CD14-positive monocyte (primary cell): ENCODE measurements around the gene NPTX1. TPM values are rescaled to one million over a fixed set of nuclear protein-coding genes. Genes with fewer than 3 reads are reported as not detected.

ENCODE experiments used
- DNase-seq, 3 donors: peaks; one replicate each; pipeline ENCODE4 v3.0.0-alpha.2; 2011 to 2022
- H2AFZ ChIP-seq: 2 replicates; pipeline ENCODE4 v1.6.0; 2012; ENCODE audit warnings: mild to moderate bottlenecking, low read depth, low read length, inconsistent platforms; ENCODE audit not compliant: insufficient read depth, poor library complexity, severe bottlenecking
- H3K27ac ChIP-seq, 2 donors: 1 replicate in 1 of 2; 2 replicates in 1 of 2; pipeline ENCODE4 v1.5.1; 2012 to 2013; ENCODE audit warnings: low read length in 2 of 2, control low read depth in 1 of 2, inconsistent platforms in 1 of 2, low read depth in 1 of 2, mild to moderate bottlenecking in 1 of 2
- H3K27me3 ChIP-seq, 2 donors: one replicate each; pipeline versions ENCODE4 v1.6.0 to v1.6.1; 2011 to 2013; ENCODE audit warnings: low read length in 2 of 2; ENCODE audit not compliant: control insufficient read depth in 2 of 2, insufficient read depth in 2 of 2
- H3K36me3 ChIP-seq, 2 donors: replicated peaks in 1 of 2; 1 replicate in 1 of 2; 2 replicates in 1 of 2; pipeline versions ENCODE4 v1.5.1 to v1.6.1; 2012 to 2013; ENCODE audit warnings: low read length in 2 of 2, control low read depth in 1 of 2, inconsistent platforms in 1 of 2, mild to moderate bottlenecking in 1 of 2; ENCODE audit not compliant: insufficient read depth in 2 of 2, control insufficient read depth in 1 of 2
- H3K4me1 ChIP-seq, 2 donors: 1 replicate in 1 of 2; 2 replicates in 1 of 2; pipeline versions ENCODE4 v1.5.1 to v1.6.1; 2012 to 2013; ENCODE audit warnings: low read length in 2 of 2, control low read depth in 1 of 2, inconsistent platforms in 1 of 2, mild to moderate bottlenecking in 1 of 2, moderate library complexity in 1 of 2; ENCODE audit not compliant: insufficient read depth in 2 of 2, control insufficient read depth in 1 of 2
- H3K4me2 ChIP-seq: replicated peaks from 2 replicates; pipeline ENCODE3; 2012; ENCODE audit warnings: low read length, moderate library complexity, mild to moderate bottlenecking; ENCODE audit not compliant: poor library complexity, severe bottlenecking; ENCODE audit errors: extremely low read depth
- H3K4me3 ChIP-seq, 3 experiments: fragments of 200-600 bp in 1 of 3; sonication (generic) in 1 of 3; replicated peaks in 1 of 3; 1 replicate in 2 of 3; 2 replicates in 1 of 3; pipeline ENCODE4 v1.5.1; 2011 to 2013; ENCODE audit warnings: low read length in 3 of 3, mild to moderate bottlenecking in 3 of 3, control low read depth in 2 of 3, low read depth in 2 of 3, inconsistent platforms in 1 of 3, moderate library complexity in 1 of 3
- H3K79me2 ChIP-seq: 2 replicates; pipeline ENCODE4 v1.6.0; 2012; ENCODE audit warnings: mild to moderate bottlenecking, control low read depth, inconsistent platforms, low read length, moderate library complexity; ENCODE audit not compliant: insufficient read depth
- H3K9ac ChIP-seq: 2 replicates; pipeline ENCODE4 v1.6.0; 2017; ENCODE audit warnings: low read length, mild to moderate bottlenecking; ENCODE audit not compliant: insufficient read depth, poor library complexity, severe bottlenecking
- H3K9me3 ChIP-seq, 2 donors: replicated peaks in 1 of 2; 1 replicate in 1 of 2; 2 replicates in 1 of 2; pipeline versions ENCODE4 v1.5.1 to v1.6.1; 2012 to 2013; ENCODE audit warnings: low read length in 2 of 2, control low read depth in 1 of 2; ENCODE audit not compliant: control insufficient read depth in 1 of 2, insufficient read depth in 1 of 2
- H4K20me1 ChIP-seq: 2 replicates; pipeline ENCODE4 v1.6.0; 2012; ENCODE audit warnings: mild to moderate bottlenecking, low read length, control low read depth, moderate library complexity; ENCODE audit not compliant: insufficient read depth
- H3K27ac Mint-ChIP-seq, 7 donors: one replicate each; pipeline ENCODE4 v1.8.0; 2020; ENCODE audit warnings: mild to moderate bottlenecking in 7 of 7, mixed read lengths in 7 of 7, moderate library complexity in 6 of 7, inconsistent platforms in 2 of 7
- H3K27me3 Mint-ChIP-seq, 3 donors: one replicate each; pipeline ENCODE4 v1.8.0; 2021 to 2022; ENCODE audit warnings: low read depth in 3 of 3, mild to moderate bottlenecking in 3 of 3, mixed read lengths in 3 of 3, moderate library complexity in 3 of 3, inconsistent platforms in 1 of 3
- H3K36me3 Mint-ChIP-seq, 2 donors: one replicate each; pipeline ENCODE4 v1.8.0; 2020; ENCODE audit warnings: mixed read lengths in 2 of 2, inconsistent platforms in 1 of 2, mild to moderate bottlenecking in 1 of 2
- H3K4me1 Mint-ChIP-seq: one replicate; pipeline ENCODE4 v1.8.0; 2020; ENCODE audit warnings: mild to moderate bottlenecking, mixed read lengths
- H3K4me3 Mint-ChIP-seq, 2 donors: one replicate each; pipeline ENCODE4 v1.8.0; 2020; ENCODE audit warnings: mild to moderate bottlenecking in 2 of 2, mixed read lengths in 2 of 2, moderate library complexity in 1 of 2
- H3K9me3 Mint-ChIP-seq, 7 donors: one replicate each; pipeline ENCODE4 v1.8.0; 2020 to 2022; ENCODE audit warnings: mixed read lengths in 7 of 7, mild to moderate bottlenecking in 6 of 7, moderate library complexity in 6 of 7, inconsistent platforms in 2 of 7
- WGBS: methylation state at CpG from one replicate; pipeline ENCODE4 v1.1.5; 2013; ENCODE audit warnings: missing lambda C conversion rate; ENCODE audit not compliant: insufficient coverage; 5-methylcytosine and 5-hydroxymethylcytosine counted together
- intact Hi-C, 2 donors: fragments of 100-400 bp; cut with micrococcal nuclease; formaldehyde crosslinking; loops; one replicate each; pipeline versions ENCODE4 v1.15.0 to v1.15.1; 2023
- polyA plus RNA-seq, 3 donors: library from polyadenylated mRNA; depleted of rRNA in 1 of 3; unstranded in 2 of 3; stranded (reverse) in 1 of 3; fragments of 300-500 nt in 2 of 3; fragments of >200 nt in 1 of 3; fragmentation: Illumina TruSeq in 2 of 3; gene quantifications; 1 replicate in 2 of 3; 2 replicates in 1 of 3; pipeline ENCODE4 v1.2.3, GENCODE V29; 2012 to 2021
- small RNA-seq: library from RNA; depleted of rRNA; stranded (forward); fragments of <200 nt; gene quantifications from one replicate; pipeline ENCODE3, GENCODE V24; 2012; ENCODE audit warnings: low read depth; ENCODE audit not compliant: insufficient read length
- TF ChIP-seq, protein P1 (sequence below): fragments of 200-600 bp; IDR thresholded peaks from one replicate; pipeline ENCODE4 v1.8.0; 2022; ENCODE audit warnings: antibody characterized with exemption, mild to moderate bottlenecking

The NPTX1 gene
- polyA plus RNA-seq, 3 donors = not detected

DNA sequence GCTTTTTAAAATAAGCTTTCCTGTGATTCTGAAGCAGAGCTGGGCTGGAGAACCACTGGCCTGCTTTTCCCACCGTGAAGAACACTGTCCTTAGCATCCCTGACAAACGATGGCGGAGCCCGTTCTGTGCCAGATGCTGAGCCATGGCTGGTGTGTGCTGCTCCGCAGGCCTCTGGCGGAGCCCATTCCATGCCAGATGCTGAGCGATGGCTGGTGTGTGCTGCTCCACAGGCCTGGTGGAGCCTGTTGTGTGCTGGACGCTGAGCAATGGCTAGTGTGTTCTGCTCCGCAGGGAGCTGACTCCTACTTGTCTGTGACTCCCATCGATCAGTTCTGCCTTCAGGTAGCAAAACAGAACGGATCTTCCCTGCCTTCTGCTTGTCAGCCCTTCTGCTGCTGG is 57.2 kb downstream of the NPTX1 start:
- Histone ChIP-seq H3K9me3 (no peaks in the 10 kb centered on the region), H3K36me3 (peaks cover 15 to 21% of the 10 kb centered on the region in 2 donors), H2AFZ (no peak overlapping the region), H3K27ac (no peak overlapping the region), H3K4me3 (no peak overlapping the region), H3K4me2 (no peak overlapping the region), H4K20me1 (peaks cover 6% of the 10 kb centered on the region), H3K4me1 (peaks cover 14 to 17% of the 10 kb centered on the region in 2 donors), H3K27me3 (peaks cover 0 to 4% of the 10 kb centered on the region in 2 donors), H3K79me2 (peaks cover 6% of the 10 kb centered on the region), H3K9ac (no peak overlapping the region)
- no peak for DNase-seq
- TF ChIP-seq, protein P1, sequence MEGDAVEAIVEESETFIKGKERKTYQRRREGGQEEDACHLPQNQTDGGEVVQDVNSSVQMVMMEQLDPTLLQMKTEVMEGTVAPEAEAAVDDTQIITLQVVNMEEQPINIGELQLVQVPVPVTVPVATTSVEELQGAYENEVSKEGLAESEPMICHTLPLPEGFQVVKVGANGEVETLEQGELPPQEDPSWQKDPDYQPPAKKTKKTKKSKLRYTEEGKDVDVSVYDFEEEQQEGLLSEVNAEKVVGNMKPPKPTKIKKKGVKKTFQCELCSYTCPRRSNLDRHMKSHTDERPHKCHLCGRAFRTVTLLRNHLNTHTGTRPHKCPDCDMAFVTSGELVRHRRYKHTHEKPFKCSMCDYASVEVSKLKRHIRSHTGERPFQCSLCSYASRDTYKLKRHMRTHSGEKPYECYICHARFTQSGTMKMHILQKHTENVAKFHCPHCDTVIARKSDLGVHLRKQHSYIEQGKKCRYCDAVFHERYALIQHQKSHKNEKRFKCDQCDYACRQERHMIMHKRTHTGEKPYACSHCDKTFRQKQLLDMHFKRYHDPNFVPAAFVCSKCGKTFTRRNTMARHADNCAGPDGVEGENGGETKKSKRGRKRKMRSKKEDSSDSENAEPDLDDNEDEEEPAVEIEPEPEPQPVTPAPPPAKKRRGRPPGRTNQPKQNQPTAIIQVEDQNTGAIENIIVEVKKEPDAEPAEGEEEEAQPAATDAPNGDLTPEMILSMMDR = no peak
- Mint-ChIP-seq H3K4me3 (no peak overlapping the region), H3K36me3 (peaks cover 23 to 25% of the 10 kb centered on the region in 2 donors), H3K9me3 (peaks cover 0 to 4% (median 0%) of the 10 kb centered on the region in 7 donors), H3K4me1 (peaks cover 14% of the 10 kb centered on the region), H3K27ac (peak overlapping the region in 2 of 7 donors; percentile 41 to 60), H3K27me3 (peaks cover 3 to 9% (median 6%) of the 10 kb centered on the region in 3 donors)
- 94% methylated on average over 11 of the region's 11 CpGs for WGBS
- intact Hi-C loops = loop anchor here in 1 of 2 donors (5.0 kb wide), 1 partner anchor 33 kb away; no protein-coding TSS in a partner anchor

DNA sequence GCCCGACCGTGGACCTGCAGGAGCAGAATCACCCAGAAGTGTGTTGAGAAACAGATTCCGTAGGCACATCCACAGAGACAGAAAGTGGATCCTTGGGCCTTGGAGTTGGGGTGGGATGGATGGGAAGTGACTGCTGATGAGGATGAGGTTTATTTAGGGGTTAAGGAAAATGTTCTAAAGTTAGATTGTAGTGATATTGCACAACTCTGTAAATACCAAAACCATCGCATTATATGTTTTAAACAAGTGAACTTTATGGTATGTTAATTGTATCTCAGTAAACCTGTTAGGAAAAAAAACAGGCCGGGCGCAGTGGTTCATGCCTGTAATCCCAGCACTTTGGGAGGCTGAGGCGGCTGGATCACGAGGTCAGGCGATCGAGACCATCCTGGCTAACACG is 57.8 kb downstream of the NPTX1 start:
- Histone ChIP-seq H3K27ac (no peak overlapping the region), H4K20me1 (peaks cover 6% of the 10 kb centered on the region), H3K36me3 (peaks cover 15 to 21% of the 10 kb centered on the region in 2 donors), H3K9me3 (no peaks in the 10 kb centered on the region), H3K4me1 (peaks cover 15 to 20% of the 10 kb centered on the region in 2 donors), H2AFZ (no peak overlapping the region), H3K4me3 (no peak overlapping the region), H3K27me3 (peaks cover 6 to 11% of the 10 kb centered on the region in 2 donors), H3K79me2 (peaks cover 6% of the 10 kb centered on the region), H3K4me2 (no peak overlapping the region), H3K9ac (no peak overlapping the region)
- DNase-seq = no peak
- no peak overlapping the region for H3K27ac Mint-ChIP-seq
- no peak overlapping the region for H3K4me3 Mint-ChIP-seq
- H3K9me3 Mint-ChIP-seq = peaks cover 0 to 7% (median 0%) of the 10 kb centered on the region in 7 donors
- H3K4me1 Mint-ChIP-seq = peaks cover 18% of the 10 kb centered on the region
- peaks cover 9 to 13% (median 12%) of the 10 kb centered on the region in 3 donors for H3K27me3 Mint-ChIP-seq
- 96% methylated on average over 8 of the region's 11 CpGs for WGBS
- TF ChIP-seq, protein P1 = no peak
- intact Hi-C loops = loop anchor here in 1 of 2 donors (5.0 kb wide), 1 partner anchor 34 kb away; no protein-coding TSS in a partner anchor
- peaks cover 23 to 29% of the 10 kb centered on the region in 2 donors for H3K36me3 Mint-ChIP-seq

Small RNA genes lying within 50 kb of the gene (small RNA-seq; reads per million reads assigned to genes)
- gene AC120024.2 = not detected
- gene AC120024.3 = not detected
- not detected for gene MIR4730

Other genes with a start within 250 kb of the NPTX1 start
- gene RNF213, start 215.8 kb downstream of the NPTX1 start, polyA plus RNA-seq = 100 to 1,000 TPM in 1 of 3 donors, 10 to 100 TPM in 2; 10.3 to 196 (median 18.1) TPM
- 10 to 100 TPM; 10.4 to 15.7 (median 13.3) TPM for gene ENDOV, start 61.4 kb downstream of the NPTX1 start, polyA plus RNA-seq
- 1 to 10 TPM; 1.1 to 8.7 (median 2.6) TPM for gene RPTOR, start 68.2 kb upstream of the NPTX1 start, polyA plus RNA-seq